ENCODE measurements around the gene PRAF2.

PRAF2 gene

GRCh38 chrX:49073601-49074575, at the start of gene PRAF2:
Gene PRAF2, minus strand, starts transcription at chrX:49074002. Its CDS starts 15 bp downstream, at chrX:49073987.
- peak; percentile 94 for DNase-seq

- DNase-seq = no peak
These were observed 48.7 kb upstream of the PRAF2 start for GRCh38 chrX:49122499-49122898.

GRCh38 chrX:49120091-49120490, 46.3 kb upstream of the PRAF2 start:
- DNase-seq = no peak

GRCh38 chrX:49117581-49117980, 43.8 kb upstream of the PRAF2 start:
- no peak for DNase-seq

GRCh38 chrX:49116716-49117115, 42.9 kb upstream of the PRAF2 start:
- DNase-seq = no peak

- no peak for DNase-seq
These were observed 42.3 kb upstream of the PRAF2 start for GRCh38 chrX:49116076-49116475.

GRCh38 chrX:49111791-49112190, 38.0 kb upstream of the PRAF2 start:
- DNase-seq = no peak

GRCh38 chrX:49110417-49110816, 36.6 kb upstream of the PRAF2 start:
- no peak for DNase-seq

- no peak for DNase-seq
These were observed 34.8 kb upstream of the PRAF2 start for GRCh38 chrX:49108641-49109040.

- peak; percentile 28 for DNase-seq
These were observed 33.1 kb upstream of the PRAF2 start for GRCh38 chrX:49106930-49107329.

- no peak for DNase-seq
These were observed 32.5 kb upstream of the PRAF2 start for GRCh38 chrX:49106296-49106695.

GRCh38 chrX:49103637-49104036, 29.8 kb upstream of the PRAF2 start:
- DNase-seq = peak; percentile 73

- DNase-seq = no peak
These were observed 28.4 kb upstream of the PRAF2 start for GRCh38 chrX:49102190-49102589.

GRCh38 chrX:49101629-49101984, 27.8 kb upstream of the PRAF2 start:
- DNase-seq = no peak

- DNase-seq = peak; percentile 95
These were observed 27.2 kb upstream of the PRAF2 start for GRCh38 chrX:49100704-49101628.

- DNase-seq = no peak
These were observed 22.6 kb upstream of the PRAF2 start for GRCh38 chrX:49096419-49096818.

- DNase-seq = no peak
These were observed 15.8 kb upstream of the PRAF2 start for GRCh38 chrX:49089553-49089952.

GRCh38 chrX:49082271-49082871, 8.6 kb upstream of the PRAF2 start:
- no peak for DNase-seq

GRCh38 chrX:49079489-49080428, 6.0 kb upstream of the PRAF2 start, which contains the start of gene WDR45:
Gene WDR45, minus strand, starts transcription at chrX:49079887. Its CDS starts 1,792 bp downstream, at chrX:49078095.
- DNase-seq = peak; percentile 69

- no peak for DNase-seq
These were observed 4.1 kb upstream of the PRAF2 start for GRCh38 chrX:49077941-49078340.

- no peak for DNase-seq
These were observed 1.5 kb upstream of the PRAF2 start for GRCh38 chrX:49075347-49075746.

- no peak for DNase-seq
These were observed 1.1 kb downstream of the PRAF2 start for GRCh38 chrX:49072712-49073095.

Data from NCI-H69 (cell line).